DMS153 (cell line): Measurements from ENCODE around the gene FBXO30.

Experiments
- DNase-seq: peaks from one replicate; lab custom pipeline; 2025; lab: John Stamatoyannopoulos, UW

The FBXO30 gene

DNA sequence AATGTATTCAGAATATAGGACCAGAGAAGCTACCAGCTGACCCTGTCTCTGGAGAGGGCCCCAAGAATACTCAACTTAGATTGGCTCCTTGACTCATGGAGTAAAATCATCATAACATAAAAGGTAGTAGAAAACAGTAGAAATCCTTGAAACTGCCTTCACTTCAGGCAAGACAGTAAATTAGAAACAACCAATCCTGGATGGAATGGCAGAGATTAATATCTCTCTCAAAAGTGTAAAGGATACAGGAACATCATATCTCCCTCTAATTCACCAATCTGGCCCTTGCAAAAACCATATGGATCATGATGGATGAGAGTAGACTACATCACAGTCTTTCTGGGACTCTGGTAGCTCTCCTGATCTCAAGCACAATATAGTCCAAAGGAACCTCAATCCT is 58.9 kb downstream of the FBXO30 start:
- DNase-seq, result no peak

DNA sequence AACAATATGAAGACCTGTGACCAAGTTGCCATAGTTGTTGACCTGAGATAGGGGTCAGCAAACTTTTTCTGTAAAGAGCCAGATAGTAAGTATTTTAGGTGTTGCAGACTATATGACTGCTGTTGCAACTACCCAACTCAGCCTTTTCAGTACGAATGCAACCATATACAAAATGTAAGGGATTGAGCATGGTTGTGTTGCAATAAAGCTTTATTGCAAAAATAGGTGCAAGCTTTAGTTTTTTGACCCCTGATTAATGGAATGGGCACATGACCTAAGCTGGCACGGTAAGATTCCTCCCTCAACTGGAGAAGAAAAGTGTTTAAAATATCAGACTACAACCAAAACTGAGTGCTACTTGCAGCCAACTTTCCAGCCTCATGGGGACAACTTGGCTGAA is 62.0 kb downstream of the FBXO30 start:
- DNase-seq, result no peak

DNA sequence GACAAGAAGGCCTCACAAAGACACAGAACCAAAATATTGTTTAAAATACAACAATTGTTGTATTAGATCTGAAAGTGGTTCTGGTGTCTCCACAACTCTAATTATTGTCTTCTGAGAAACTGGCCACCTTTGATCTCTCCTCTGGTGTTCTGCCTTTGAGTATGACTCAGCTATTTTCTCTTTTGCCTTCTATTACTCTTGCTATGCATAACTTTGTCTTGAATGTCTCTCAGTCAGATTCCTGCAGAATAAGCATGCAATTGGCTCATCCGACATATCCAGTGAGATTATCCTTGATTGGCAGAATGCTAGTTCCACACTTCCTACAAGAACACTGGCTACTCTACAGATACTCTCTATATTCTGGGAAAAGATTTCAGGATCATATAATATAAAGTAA is 65.0 kb downstream of the FBXO30 start:
- DNase-seq, result no peak

DNA sequence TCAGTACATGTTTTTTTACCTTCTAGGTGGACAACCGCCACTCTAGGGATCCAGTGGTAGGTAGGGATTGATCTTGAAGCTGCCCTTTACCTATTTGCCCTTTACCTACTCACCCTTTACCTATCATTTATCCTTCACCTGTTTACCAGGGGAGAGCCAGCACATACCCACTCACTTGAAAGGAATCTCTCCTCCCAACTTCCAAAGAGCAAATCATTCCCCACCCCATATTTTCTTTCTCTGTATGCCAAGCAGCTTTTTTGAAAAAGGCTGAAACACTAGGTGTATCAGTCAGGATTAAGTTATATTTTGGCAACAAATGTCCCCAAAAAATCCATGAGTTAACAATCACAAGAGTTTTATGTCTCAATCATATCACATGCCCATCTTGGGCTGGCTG is 68.7 kb downstream of the FBXO30 start:
- DNase-seq, result no peak

DNA sequence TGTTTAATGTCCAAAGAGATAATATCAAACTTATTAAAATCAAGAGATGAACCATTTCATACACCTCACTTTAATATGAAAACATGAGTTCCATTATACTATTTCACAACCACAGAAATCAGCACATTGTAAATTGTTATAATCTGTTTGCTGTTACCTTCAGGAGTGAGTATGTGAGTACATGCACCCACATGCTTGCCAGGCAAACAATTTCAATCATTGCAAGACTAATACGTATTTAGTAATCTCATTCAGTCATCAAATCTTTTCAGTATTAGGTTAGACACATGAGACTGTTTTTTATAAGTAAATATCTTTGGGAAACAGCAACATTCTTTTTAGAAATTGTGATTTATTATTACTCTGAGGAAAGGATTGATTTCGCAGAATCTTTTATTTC is 70.0 kb downstream of the FBXO30 start:
- no peak for DNase-seq
